ACHN (cell line): ENCODE data around the gene CYB5R3.
"Not testable (repeated sequence)": the region's sequence is repeated elsewhere in the genome, so short reads cannot be mapped to it uniquely, and the experiment has no call there.

Experiments used
- DNase-seq: peaks from one replicate; pipeline ENCODE4 v3.0.0-alpha.2; 2015
- in situ Hi-C: cut with HindIII; loops from 2 replicates; pipeline ENCODE4 v1.10.0; 2017; ENCODE audit warnings: low sequenced_read_pairs, low pct_ligation_motif_present, low pct_unique_long_range_greater_than_20kb

Gene CYB5R3

DNA sequence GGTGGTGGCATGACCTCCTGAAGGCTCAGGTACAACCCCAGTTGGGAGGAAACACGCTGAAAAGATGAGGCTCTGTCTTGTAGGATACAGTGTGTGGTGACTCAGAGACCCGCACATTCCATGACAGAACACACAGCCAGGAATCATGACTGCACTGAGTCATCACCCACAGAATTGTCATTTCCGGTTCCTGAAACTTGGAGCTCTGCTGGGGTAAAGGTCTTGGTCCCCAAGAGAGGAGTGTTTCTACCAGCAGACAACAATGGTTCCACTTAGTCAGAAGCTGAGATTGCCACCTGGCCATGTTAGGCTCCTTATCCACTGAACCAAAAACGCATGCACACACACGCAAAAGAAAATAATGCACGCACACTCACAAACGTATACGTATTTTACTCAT lies 31.5 kb upstream of the CYB5R3 start:
- in situ Hi-C loops, result no loop called here
- peak; percentile 95 for DNase-seq

- DNase-seq, result no peak
- in situ Hi-C loops, result no loop called here
Measured at GRCh38 chr22:42679691-42680090, 30.5 kb upstream of the CYB5R3 start.

DNA sequence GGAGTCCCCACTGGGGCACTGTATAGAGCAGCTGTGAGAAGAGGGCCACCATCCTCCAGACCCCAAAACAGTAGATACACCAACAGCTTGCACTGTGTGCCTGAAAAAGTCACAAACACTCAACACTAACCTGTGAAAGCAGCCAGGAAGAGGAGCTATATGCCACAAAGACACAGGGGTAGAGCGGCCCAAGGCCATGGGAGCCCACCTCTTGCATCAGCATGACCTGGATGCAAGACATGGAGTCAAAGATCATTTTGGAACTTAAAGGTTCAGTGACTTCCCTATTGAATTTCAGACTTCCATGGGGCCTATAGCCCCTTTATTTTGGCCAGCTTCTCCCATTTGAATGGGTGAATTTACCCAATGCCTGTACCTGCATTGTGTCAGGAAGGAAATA lies 29.7 kb upstream of the CYB5R3 start:
- in situ Hi-C loops, result no loop called here
- no peak for DNase-seq

DNA sequence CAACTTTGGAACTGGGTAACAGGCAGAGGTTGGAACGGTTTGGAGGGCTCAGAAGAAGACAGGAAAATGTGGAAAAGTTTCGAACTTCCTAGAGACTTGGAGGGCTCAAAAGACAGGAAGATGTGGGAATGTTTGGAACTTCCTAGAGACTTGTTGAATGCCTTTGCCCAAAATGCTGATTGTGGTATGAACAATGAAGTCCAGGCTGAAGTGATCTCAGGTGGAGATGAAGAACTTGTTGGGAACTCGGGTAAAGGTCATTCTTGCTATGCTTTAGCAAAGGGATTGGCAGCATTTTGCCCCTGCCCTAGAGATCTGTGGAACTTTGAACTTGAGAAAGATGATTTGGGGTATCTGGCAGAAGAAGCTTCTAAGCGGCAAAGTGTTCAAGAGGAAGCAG lies 28.7 kb upstream of the CYB5R3 start:
- in situ Hi-C loops, DNase-seq: not testable (repeated sequence)

GRCh38 chr22:42676059-42676607 lies 26.9 kb upstream of the CYB5R3 start:
- in situ Hi-C loops, result no loop called here
- no peak for DNase-seq

DNA sequence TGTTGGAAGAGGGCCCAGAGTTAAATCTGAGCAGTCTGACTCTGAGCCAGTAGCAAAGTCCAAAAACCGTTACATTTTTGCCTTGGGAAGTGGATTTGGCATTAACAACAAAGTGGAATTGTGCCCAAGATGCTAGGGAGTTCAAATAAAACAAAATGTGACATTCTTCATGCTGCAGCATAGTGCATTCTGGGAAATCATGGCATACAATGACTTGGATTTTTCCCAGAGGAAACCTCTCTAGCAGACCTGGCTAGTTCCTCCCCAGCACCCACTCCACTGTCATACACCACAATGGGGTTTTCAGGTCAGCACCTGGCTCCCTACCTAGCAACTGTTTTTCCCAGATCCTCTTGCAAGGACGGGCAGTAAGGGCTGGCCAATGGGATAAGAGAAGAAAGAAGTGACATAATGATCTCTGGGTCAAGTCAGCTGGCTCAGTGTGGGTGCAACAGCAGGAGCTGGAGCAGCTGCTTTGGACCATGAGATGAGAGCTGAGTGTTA lies 24.8 kb upstream of the CYB5R3 start:
- DNase-seq, result peak; percentile 20
- in situ Hi-C loops, result no loop called here

DNA sequence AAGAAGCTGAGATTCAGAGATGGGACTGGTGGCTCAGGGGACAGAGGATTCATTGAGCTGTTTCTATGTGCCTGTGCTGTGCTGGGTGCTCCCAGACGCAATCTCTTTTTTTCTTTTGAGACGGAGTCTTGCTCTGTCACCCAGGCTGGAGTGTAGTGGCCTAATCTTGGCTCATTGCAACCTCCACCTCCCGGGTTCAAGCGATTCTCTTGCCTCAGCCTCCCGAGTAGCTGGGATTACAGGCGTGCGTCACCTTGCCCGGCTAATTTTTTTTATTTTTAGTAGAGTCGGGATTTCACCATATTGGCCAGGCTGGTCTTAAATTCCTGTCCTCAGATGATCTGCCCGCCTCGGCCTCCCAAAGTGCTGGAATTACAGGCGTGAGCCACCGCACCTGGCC lies 23.9 kb upstream of the CYB5R3 start:
- DNase-seq, in situ Hi-C loops: not testable (repeated sequence)

- in situ Hi-C loops, result no loop called here
- no peak for DNase-seq
Measured at GRCh38 chr22:42670921-42671709, 21.9 kb upstream of the CYB5R3 start.

DNA sequence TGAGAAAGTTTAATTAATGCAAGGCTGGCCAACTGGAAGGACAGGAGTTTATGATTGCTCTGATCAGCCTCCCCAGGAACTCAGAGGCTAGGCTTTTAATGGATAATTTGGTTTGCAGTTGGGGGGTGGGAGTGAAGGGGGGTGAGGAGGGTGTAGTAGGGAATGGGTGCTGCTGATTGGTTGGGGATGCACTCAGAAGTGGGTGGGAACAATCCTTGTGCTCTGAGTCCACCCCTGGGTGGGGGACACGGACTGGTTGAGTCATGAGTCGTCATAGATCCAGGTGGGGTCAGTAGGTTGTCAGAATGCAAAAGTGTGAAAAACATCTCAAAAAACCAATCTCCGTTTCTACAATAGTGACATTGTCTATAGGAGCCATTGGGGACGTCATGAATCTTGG lies 20.9 kb upstream of the CYB5R3 start:
- in situ Hi-C loops, result no loop called here
- no peak for DNase-seq

DNA sequence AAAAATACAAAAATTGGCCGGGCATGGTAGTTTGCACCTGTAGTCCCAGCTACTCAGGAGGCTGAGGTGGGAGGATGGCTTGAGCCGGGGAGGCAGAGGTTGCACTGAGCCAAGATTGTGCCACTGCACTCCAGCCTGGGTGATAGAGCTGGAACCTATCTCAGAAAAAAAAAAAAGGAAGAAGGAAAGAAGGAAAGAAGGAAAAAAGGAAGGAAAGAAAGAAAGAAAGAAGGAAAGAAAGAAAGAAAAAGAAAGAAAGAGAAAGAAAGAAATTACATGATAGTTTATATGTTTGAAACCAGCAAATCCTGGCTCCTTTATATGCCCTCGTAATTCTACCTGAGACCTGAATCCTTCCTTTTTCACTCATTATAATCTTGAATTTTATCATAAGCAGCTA lies 17.2 kb upstream of the CYB5R3 start:
- DNase-seq, in situ Hi-C loops: not testable (repeated sequence)

- in situ Hi-C loops, result no loop called here
- DNase-seq, result no peak
Measured at GRCh38 chr22:42664976-42665831, 16.0 kb upstream of the CYB5R3 start.

- peak; percentile 69 for DNase-seq
- in situ Hi-C loops, result no loop called here
Measured at GRCh38 chr22:42661985-42662831, 13.0 kb upstream of the CYB5R3 start.

DNA sequence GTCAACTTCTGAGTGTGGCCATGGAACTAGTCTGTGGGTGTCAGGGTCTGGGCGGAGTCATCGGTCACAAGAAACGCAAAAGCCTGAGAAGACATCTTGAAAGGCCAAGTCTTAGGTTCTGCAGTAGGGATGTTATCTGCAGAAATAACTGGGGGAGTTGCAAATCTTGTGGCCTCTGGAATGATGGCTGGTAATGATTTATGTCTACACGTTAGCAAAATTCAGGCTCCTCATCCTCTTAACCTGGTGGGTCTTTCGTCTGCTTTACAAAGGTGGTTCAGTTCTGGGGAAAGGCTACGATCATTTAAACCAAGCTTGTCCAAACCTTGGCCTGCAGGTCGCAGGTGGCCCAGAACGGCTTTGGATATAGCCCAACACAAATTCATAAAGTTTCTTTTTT lies 7.4 kb upstream of the CYB5R3 start:
- no peak for DNase-seq
- in situ Hi-C loops, result no loop called here

DNA sequence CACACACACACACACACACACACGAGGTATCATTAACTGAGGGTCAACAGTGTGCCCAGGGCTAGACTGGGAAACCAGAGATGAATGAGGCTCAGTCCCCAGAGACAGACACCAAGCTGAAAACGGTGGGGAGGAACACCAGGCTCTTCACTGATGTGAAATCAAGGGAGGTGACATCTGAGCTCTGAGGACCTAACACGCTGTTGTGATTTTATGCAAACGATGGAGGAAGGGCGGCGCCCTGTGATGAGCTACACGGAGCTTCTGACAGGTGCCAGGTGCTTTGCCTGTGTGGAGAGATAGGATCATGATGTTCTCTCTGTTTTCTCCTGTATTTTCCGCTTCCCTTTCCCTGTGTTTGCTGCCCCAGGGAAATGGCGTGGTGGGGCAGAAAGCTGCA lies 6.5 kb upstream of the CYB5R3 start:
- no peak for DNase-seq
- in situ Hi-C loops, result no loop called here

GRCh38 chr22:42654436-42655073 lies 5.4 kb upstream of the CYB5R3 start:
- no peak for DNase-seq
- in situ Hi-C loops, result no loop called here

- no peak for DNase-seq
- in situ Hi-C loops, result no loop called here
Measured at GRCh38 chr22:42653999-42654398, 4.8 kb upstream of the CYB5R3 start.

GRCh38 chr22:42651134-42651533 lies 1.9 kb upstream of the CYB5R3 start:
- DNase-seq, result peak; percentile 69
- in situ Hi-C loops, result no loop called here
